IPS DF 6.9 (cell line): ENCODE measurements around the gene P3H2.

Experiments
- DNase-seq: peaks from one replicate; pipeline ENCODE4 v3.0.0-alpha.2; 2013; ENCODE audit warnings: low read depth, low spot score
- H3K27ac ChIP-seq: one replicate; pipeline ENCODE4 v1.5.1; 2013; ENCODE audit warnings: low read length, control low read depth
- H3K27me3 ChIP-seq: 2 replicates; pipeline ENCODE4 v1.6.1; 2013; ENCODE audit warnings: mild to moderate bottlenecking, low read length; ENCODE audit not compliant: control insufficient read depth, insufficient read depth
- H3K36me3 ChIP-seq: 2 replicates; pipeline ENCODE4 v1.6.1; 2013; ENCODE audit warnings: low read length; ENCODE audit not compliant: control insufficient read depth, insufficient read depth
- H3K4me1 ChIP-seq: 2 replicates; pipeline ENCODE4 v1.6.1; 2013; ENCODE audit warnings: low read length; ENCODE audit not compliant: control insufficient read depth, insufficient read depth
- H3K4me3 ChIP-seq: 2 replicates; pipeline ENCODE4 v1.5.1; 2013; ENCODE audit warnings: mild to moderate bottlenecking, low read length
- H3K9me3 ChIP-seq: 2 replicates; pipeline ENCODE4 v1.6.1; 2013; ENCODE audit warnings: low read length, inconsistent platforms; ENCODE audit not compliant: control insufficient read depth, insufficient read depth
- WGBS: extraction: QIAGEN DNeasy Blood & Tissue Kit; methylation state at CpG from one replicate; pipeline ENCODE4 v1.1.7; 2013; ENCODE audit warnings: mixed read lengths, missing lambda C conversion rate; ENCODE audit not compliant: insufficient read length, insufficient coverage; 5-methylcytosine and 5-hydroxymethylcytosine counted together

The P3H2 gene

GRCh38 chr3:190109441-190109840, 11.3 kb downstream of the P3H2 start:
- DNase-seq: no peak
- Histone ChIP-seq H3K9me3 (no peaks in the 10 kb centered on the region), H3K36me3 (no peaks in the 10 kb centered on the region), H3K4me1 (no peaks in the 10 kb centered on the region), H3K27me3 (no peaks in the 10 kb centered on the region), H3K27ac (no peak overlapping the region), H3K4me3 (no peak overlapping the region)

GRCh38 chr3:190108804-190109203, 11.9 kb downstream of the P3H2 start:
- H3K27ac ChIP-seq: no peak overlapping the region
- no peaks in the 10 kb centered on the region for H3K9me3 ChIP-seq
- no peak for DNase-seq
- WGBS: 100% methylated on average over 1 of the region's 6 CpGs
- no peak overlapping the region for H3K4me3 ChIP-seq
- H3K4me1 ChIP-seq: no peaks in the 10 kb centered on the region
- no peaks in the 10 kb centered on the region for H3K36me3 ChIP-seq
- H3K27me3 ChIP-seq: no peaks in the 10 kb centered on the region

GRCh38 chr3:190105876-190106275, 14.8 kb downstream of the P3H2 start:
- Histone ChIP-seq H3K4me1 (peaks cover 2% of the 10 kb centered on the region; the same call in 1 of the 2 replicates), H3K27ac (no peak overlapping the region), H3K9me3 (no peaks in the 10 kb centered on the region), H3K4me3 (no peak overlapping the region), H3K27me3 (no peaks in the 10 kb centered on the region), H3K36me3 (no peaks in the 10 kb centered on the region)
- DNase-seq: no peak
- WGBS: no CpG with 5 or more reads among the region's 1 CpG

- no peak for DNase-seq
- no CpG with 5 or more reads among the region's 8 CpGs for WGBS
Observed at GRCh38 chr3:190101320-190102011, 19.2 kb downstream of the P3H2 start.

GRCh38 chr3:190099099-190099498, 21.6 kb downstream of the P3H2 start:
- no peak overlapping the region for H3K4me3 ChIP-seq
- no peaks in the 10 kb centered on the region for H3K9me3 ChIP-seq
- WGBS: no CpG with 5 or more reads among the region's 6 CpGs
- no peak for DNase-seq
- no peaks in the 10 kb centered on the region; the same call in 1 of the 2 replicates for H3K36me3 ChIP-seq
- H3K27me3 ChIP-seq: no peaks in the 10 kb centered on the region
- H3K4me1 ChIP-seq: peaks cover 2% of the 10 kb centered on the region; the same call in 1 of the 2 replicates
- H3K27ac ChIP-seq: no peak overlapping the region

More at GRCh38 chr3:190101320-190102011, 19.2 kb downstream of the P3H2 start:
- Histone ChIP-seq H3K27me3 (no peaks in the 10 kb centered on the region), H3K4me1 (peaks cover 2% of the 10 kb centered on the region; the same call in 1 of the 2 replicates), H3K27ac (no peak overlapping the region), H3K9me3 (no peaks in the 10 kb centered on the region), H3K36me3 (no peaks in the 10 kb centered on the region), H3K4me3 (no peak overlapping the region)

- H3K4me3 ChIP-seq: no peak overlapping the region
- no peaks in the 10 kb centered on the region for H3K9me3 ChIP-seq
- no peak overlapping the region for H3K27ac ChIP-seq
- H3K4me1 ChIP-seq: peaks cover 2% of the 10 kb centered on the region; the same call in 1 of the 2 replicates
- no CpG with 5 or more reads among the region's 3 CpGs for WGBS
- DNase-seq: no peak
- H3K36me3 ChIP-seq: no peaks in the 10 kb centered on the region; the same call in 1 of the 2 replicates
- H3K27me3 ChIP-seq: no peaks in the 10 kb centered on the region
Observed at GRCh38 chr3:190097617-190098016, 23.1 kb downstream of the P3H2 start.

- peaks cover 2% of the 10 kb centered on the region; the same call in 1 of the 2 replicates for H3K4me1 ChIP-seq
- H3K27ac ChIP-seq: no peak overlapping the region
- WGBS: no CpG with 5 or more reads among the region's 4 CpGs
- H3K36me3 ChIP-seq: no peaks in the 10 kb centered on the region; the same call in 1 of the 2 replicates
- H3K27me3 ChIP-seq: no peaks in the 10 kb centered on the region
- no peak for DNase-seq
- no peaks in the 10 kb centered on the region for H3K9me3 ChIP-seq
- no peak overlapping the region for H3K4me3 ChIP-seq
Observed at GRCh38 chr3:190097025-190097424, 23.7 kb downstream of the P3H2 start.

- WGBS: no CpG with 5 or more reads among the region's 4 CpGs
- Histone ChIP-seq H3K4me3 (no peak overlapping the region), H3K27ac (no peak overlapping the region)
Observed at GRCh38 chr3:190096345-190096744, 24.4 kb downstream of the P3H2 start.

GRCh38 chr3:190094160-190094718, 26.5 kb downstream of the P3H2 start:
- Histone ChIP-seq H3K4me1 (no peaks in the 10 kb centered on the region; the same call in 1 of the 2 replicates), H3K27me3 (no peaks in the 10 kb centered on the region), H3K4me3 (no peak overlapping the region), H3K27ac (no peak overlapping the region), H3K9me3 (no peaks in the 10 kb centered on the region), H3K36me3 (no peaks in the 10 kb centered on the region; the same call in 1 of the 2 replicates)
- no peak for DNase-seq
- no CpG with 5 or more reads among the region's 1 CpG for WGBS

More at GRCh38 chr3:190096345-190096744, 24.4 kb downstream of the P3H2 start:
- no peaks in the 10 kb centered on the region for H3K9me3 ChIP-seq
- H3K36me3 ChIP-seq: no peaks in the 10 kb centered on the region; the same call in 1 of the 2 replicates
- peaks cover under 1% of the 10 kb centered on the region; the same call in 1 of the 2 replicates for H3K4me1 ChIP-seq
- no peaks in the 10 kb centered on the region for H3K27me3 ChIP-seq
- no peak for DNase-seq

- H3K4me3 ChIP-seq: no peak overlapping the region
- H3K4me1 ChIP-seq: no peaks in the 10 kb centered on the region; the same call in 1 of the 2 replicates
- no peaks in the 10 kb centered on the region for H3K9me3 ChIP-seq
- no peak overlapping the region for H3K27ac ChIP-seq
- DNase-seq: no peak
- no peaks in the 10 kb centered on the region for H3K27me3 ChIP-seq
- WGBS: no CpG with 5 or more reads among the region's 2 CpGs
- H3K36me3 ChIP-seq: no peaks in the 10 kb centered on the region; the same call in 1 of the 2 replicates
Observed at GRCh38 chr3:190092250-190092649, 28.4 kb downstream of the P3H2 start.
